HG03575 (cell line): ENCODE data around the gene ISG20L2.

ENCODE experiments used
- ATAC-seq: cut with Tn5 transposase; IDR thresholded peaks from one replicate; pipeline ENCODE4 v1.9.1; 2021; ENCODE audit not compliant: unreplicated experiment, insufficient number of reproducible peaks, low FRiP score; ENCODE audit errors: extremely low read depth

The ISG20L2 gene

GRCh38 chr1:156676114-156676819 is 52.3 kb downstream of the ISG20L2 start:
- no peak for ATAC-seq

- no peak for ATAC-seq
Observed at GRCh38 chr1:156675210-156676113, 53.1 kb downstream of the ISG20L2 start.

GRCh38 chr1:156673387-156674121 is 55.0 kb downstream of the ISG20L2 start:
- no peak for ATAC-seq
